Measurements from ENCODE around the gene CD22.

The CD22 gene

GRCh38 chr19:35297515-35297848 lies 31.5 kb upstream of the CD22 start:
- no peak overlapping the region for H3K27ac ChIP-seq
- TF ChIP-seq ZFX (IDR thresholded peaks at IDR 0.05): no peak
- TF ChIP-seq CTCF (conservative IDR thresholded peaks at IDR 0.05): no peak

DNA sequence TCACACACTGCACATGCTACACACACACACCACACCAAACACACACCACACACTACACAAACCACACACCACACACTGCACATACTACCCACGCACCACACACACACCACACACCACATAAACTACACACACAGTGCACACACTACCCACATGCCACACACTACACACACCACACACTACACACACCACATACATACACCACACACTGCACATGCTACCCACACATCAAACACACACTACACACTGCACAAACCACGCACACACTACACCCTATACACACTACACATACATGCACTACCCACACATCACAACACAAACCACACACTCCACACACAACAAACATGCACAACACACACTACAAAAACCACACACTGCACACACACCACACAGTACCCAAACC lies 31.1 kb upstream of the CD22 start:
- TF ChIP-seq CTCF (conservative IDR thresholded peaks at IDR 0.05) (no peak), ZFX (IDR thresholded peaks at IDR 0.05) (no peak)
- no peak overlapping the region for H3K27ac ChIP-seq

DNA sequence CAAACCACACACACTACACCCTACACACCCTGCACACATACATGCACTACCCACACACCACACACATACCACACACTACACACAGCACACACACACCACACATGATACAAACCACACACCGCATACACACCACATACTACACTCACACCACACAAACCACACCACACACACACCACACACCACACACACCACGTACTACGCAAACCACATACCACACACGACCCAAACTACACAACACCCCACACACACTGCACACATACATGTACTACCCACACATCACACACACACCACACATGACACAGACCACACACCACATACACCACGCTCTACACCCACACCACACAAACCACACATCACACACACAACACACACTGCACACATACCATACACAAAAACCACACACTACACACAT lies 30.4 kb upstream of the CD22 start:
- no peak overlapping the region for H3K27ac ChIP-seq
- TF ChIP-seq CTCF (conservative IDR thresholded peaks at IDR 0.05) (no peak), ZFX (IDR thresholded peaks at IDR 0.05) (no peak)

DNA sequence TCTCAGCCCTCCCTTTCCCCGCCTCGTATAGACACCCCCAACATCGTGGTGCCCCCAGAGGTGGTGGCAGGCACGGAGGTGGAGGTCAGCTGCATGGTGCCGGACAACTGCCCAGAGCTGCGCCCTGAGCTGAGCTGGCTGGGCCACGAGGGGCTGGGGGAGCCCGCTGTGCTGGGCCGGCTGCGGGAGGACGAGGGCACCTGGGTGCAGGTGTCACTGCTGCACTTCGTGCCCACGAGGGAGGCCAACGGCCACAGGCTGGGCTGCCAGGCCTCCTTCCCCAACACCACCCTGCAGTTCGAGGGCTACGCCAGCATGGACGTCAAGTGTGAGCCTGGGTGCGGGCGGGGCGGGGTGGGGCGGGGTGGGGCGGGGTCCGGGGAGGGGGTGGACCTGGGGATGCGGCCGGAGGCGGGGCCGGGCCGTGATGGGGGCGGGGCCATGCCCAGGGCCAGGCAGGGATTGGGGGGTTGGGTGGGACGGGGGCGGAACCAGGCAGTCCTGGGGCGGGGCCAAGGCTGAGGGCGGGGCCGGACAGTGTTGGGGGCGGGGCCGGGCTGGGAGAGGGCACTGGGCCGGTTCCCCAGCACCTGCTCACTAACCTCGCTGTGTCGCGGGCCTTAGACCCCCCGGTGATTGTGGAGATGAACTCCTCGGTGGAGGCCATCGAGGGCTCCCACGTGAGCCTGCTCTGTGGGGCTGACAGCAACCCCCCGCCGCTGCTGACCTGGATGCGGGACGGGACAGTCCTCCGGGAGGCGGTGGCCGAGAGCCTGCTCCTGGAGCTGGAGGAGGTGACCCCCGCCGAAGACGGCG lies 29.3 kb upstream of the CD22 start:
- TF ChIP-seq ZFX (IDR thresholded peaks at IDR 0.05) (no peak), CTCF (conservative IDR thresholded peaks at IDR 0.05) (no peak)
- H3K27ac ChIP-seq: no peak overlapping the region

GRCh38 chr19:35300339-35300649 lies 28.7 kb upstream of the CD22 start:
- TF ChIP-seq CTCF (conservative IDR thresholded peaks at IDR 0.05): no peak
- no peak for TF ChIP-seq ZFX (IDR thresholded peaks at IDR 0.05)
- no peak overlapping the region for H3K27ac ChIP-seq

DNA sequence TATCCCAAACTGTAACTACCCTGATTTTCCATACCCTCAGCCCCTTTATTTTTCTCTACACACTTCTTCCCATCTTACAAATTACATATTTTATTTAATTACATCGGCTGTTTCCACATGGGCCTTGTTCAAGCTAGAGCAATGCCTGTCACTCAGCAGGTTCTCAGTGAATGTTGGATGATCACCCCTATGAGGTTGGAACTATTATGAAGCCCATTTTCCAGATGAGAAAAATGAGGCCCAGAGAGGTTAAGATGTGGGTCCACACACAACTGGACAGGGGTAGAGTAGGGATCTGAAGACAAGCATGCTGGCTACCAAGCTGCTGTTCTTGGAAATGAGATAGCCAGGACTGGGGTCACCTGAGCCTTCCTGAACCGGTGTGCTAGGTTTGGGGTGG lies 27.0 kb upstream of the CD22 start:
- TF ChIP-seq CTCF (conservative IDR thresholded peaks at IDR 0.05): no peak
- no peak for TF ChIP-seq ZFX (IDR thresholded peaks at IDR 0.05)

DNA sequence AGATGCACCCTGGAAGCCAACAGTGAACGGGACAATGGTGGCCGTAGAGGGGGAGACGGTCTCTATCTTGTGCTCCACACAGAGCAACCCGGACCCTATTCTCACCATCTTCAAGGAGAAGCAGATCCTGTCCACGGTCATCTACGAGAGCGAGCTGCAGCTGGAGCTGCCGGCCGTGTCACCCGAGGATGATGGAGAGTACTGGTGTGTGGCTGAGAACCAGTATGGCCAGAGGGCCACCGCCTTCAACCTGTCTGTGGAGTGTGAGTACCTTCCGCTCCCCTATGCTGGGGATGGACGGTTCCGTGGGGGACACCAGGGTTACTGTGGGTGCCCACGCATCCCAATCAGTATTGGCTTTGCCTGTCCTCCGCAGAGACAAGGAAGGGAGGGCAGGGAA lies 26.5 kb upstream of the CD22 start:
- TF ChIP-seq CTCF (conservative IDR thresholded peaks at IDR 0.05) (no peak), ZFX (IDR thresholded peaks at IDR 0.05) (no peak)
- H3K27ac ChIP-seq: no peak overlapping the region

More for the DNA sequence above, 27.0 kb upstream of the CD22 start:
- H3K27ac ChIP-seq: no peak overlapping the region

All from C4-2B (cell line).